ENCODE results near the gene MKNK1.

The MKNK1 gene

GRCh38 chr1:46618754-46619415, 14.8 kb upstream of the MKNK1 start:
- no peak for DNase-seq (ENCODE audit: low read depth)

- DNase-seq (ENCODE audit: low read depth) = no peak
Measured at GRCh38 chr1:46617833-46618232, 13.8 kb upstream of the MKNK1 start.

GRCh38 chr1:46617108-46617800, 13.2 kb upstream of the MKNK1 start:
- DNase-seq (ENCODE audit: low read depth) = no peak

- DNase-seq (ENCODE audit: low read depth) = peak; percentile 52
Measured at GRCh38 chr1:46616277-46617107, 12.4 kb upstream of the MKNK1 start, which contains the start of gene MOB3C. Gene MOB3C, minus strand, starts transcription at chr1:46616811. Its CDS starts 3,490 bp downstream, at chr1:46613321.

- no peak for DNase-seq (ENCODE audit: low read depth)
Measured at GRCh38 chr1:46615735-46616134, 11.7 kb upstream of the MKNK1 start.

- no peak for DNase-seq (ENCODE audit: low read depth)
Measured at GRCh38 chr1:46615088-46615487, 11.0 kb upstream of the MKNK1 start.

GRCh38 chr1:46614604-46614984, 10.5 kb upstream of the MKNK1 start:
- DNase-seq (ENCODE audit: low read depth) = no peak

GRCh38 chr1:46613661-46614603, 9.9 kb upstream of the MKNK1 start:
- no peak for DNase-seq (ENCODE audit: low read depth)

GRCh38 chr1:46612937-46613660, 9.0 kb upstream of the MKNK1 start:
- no peak for DNase-seq (ENCODE audit: low read depth)

GRCh38 chr1:46611691-46612221, 7.7 kb upstream of the MKNK1 start:
- DNase-seq (ENCODE audit: low read depth) = no peak

- DNase-seq (ENCODE audit: low read depth) = no peak
Measured at GRCh38 chr1:46607345-46608130, 3.5 kb upstream of the MKNK1 start.

GRCh38 chr1:46606255-46606965, 2.3 kb upstream of the MKNK1 start:
- DNase-seq (ENCODE audit: low read depth) = no peak

GRCh38 chr1:46605232-46605631, 1.2 kb upstream of the MKNK1 start:
- DNase-seq (ENCODE audit: low read depth) = no peak

GRCh38 chr1:46603481-46603857, 599 bp downstream of the MKNK1 start:
- DNase-seq (ENCODE audit: low read depth) = no peak

GRCh38 chr1:46601257-46602007, 2.6 kb downstream of the MKNK1 start:
- DNase-seq (ENCODE audit: low read depth) = no peak

GRCh38 chr1:46599059-46599970, 4.8 kb downstream of the MKNK1 start:
- no peak for DNase-seq (ENCODE audit: low read depth)

- DNase-seq (ENCODE audit: low read depth) = no peak
Measured at GRCh38 chr1:46596846-46597245, 7.2 kb downstream of the MKNK1 start.

GRCh38 chr1:46596036-46596435, 8.0 kb downstream of the MKNK1 start:
- no peak for DNase-seq (ENCODE audit: low read depth)
